DMS79 (cell line): ENCODE results near the gene C1orf159.
"Not testable (repeated sequence)": the region's sequence is repeated elsewhere in the genome, so short reads cannot be mapped to it uniquely, and the experiment has no call there.

Experiments
- DNase-seq: peaks from one replicate; lab custom pipeline; 2025; lab: John Stamatoyannopoulos, UW

Gene C1orf159

GRCh38 chr1:1149416-1149815 is 33.5 kb upstream of the C1orf159 start:
- DNase-seq, result no peak

- no peak for DNase-seq
Measured at GRCh38 chr1:1148569-1148968, 32.7 kb upstream of the C1orf159 start.

GRCh38 chr1:1148061-1148460 is 32.2 kb upstream of the C1orf159 start:
- DNase-seq, result no peak

- no peak for DNase-seq
Measured at GRCh38 chr1:1146596-1146995, 30.7 kb upstream of the C1orf159 start.

GRCh38 chr1:1146026-1146425 is 30.1 kb upstream of the C1orf159 start:
- DNase-seq, result no peak

- DNase-seq, result no peak
Measured at GRCh38 chr1:1145547-1145914, 29.6 kb upstream of the C1orf159 start.

- no peak for DNase-seq
Measured at GRCh38 chr1:1144843-1145546, 29.1 kb upstream of the C1orf159 start.

GRCh38 chr1:1144122-1144842 is 28.4 kb upstream of the C1orf159 start:
- peak; percentile 94 for DNase-seq

GRCh38 chr1:1143636-1144035 is 27.7 kb upstream of the C1orf159 start:
- no peak for DNase-seq

- no peak for DNase-seq
Measured at GRCh38 chr1:1142844-1143243, 27.0 kb upstream of the C1orf159 start.

GRCh38 chr1:1142352-1142751 is 26.5 kb upstream of the C1orf159 start:
- not testable (repeated sequence) for DNase-seq

- DNase-seq, result no peak
Measured at GRCh38 chr1:1141911-1142250, 26.0 kb upstream of the C1orf159 start.

- no peak for DNase-seq
Measured at GRCh38 chr1:1141244-1141910, 25.5 kb upstream of the C1orf159 start.

GRCh38 chr1:1140673-1141072 is 24.8 kb upstream of the C1orf159 start:
- DNase-seq, result no peak

GRCh38 chr1:1137256-1138045 is 21.6 kb upstream of the C1orf159 start:
- DNase-seq, result peak; percentile 53

GRCh38 chr1:1136547-1137230 is 20.8 kb upstream of the C1orf159 start:
- peak; percentile 97 for DNase-seq

- DNase-seq, result no peak
Measured at GRCh38 chr1:1135339-1136136, 19.6 kb upstream of the C1orf159 start.

GRCh38 chr1:1134300-1134970 is 18.5 kb upstream of the C1orf159 start:
- DNase-seq, result no peak

- no peak for DNase-seq
Measured at GRCh38 chr1:1132956-1133750, 17.3 kb upstream of the C1orf159 start.
